HG03565 (cell line): ENCODE results near the gene POTEB.
"Not testable (repeated sequence)": the region's sequence is repeated elsewhere in the genome, so short reads cannot be mapped to it uniquely, and the experiment has no call there.

ENCODE experiments used
- ATAC-seq: cut with Tn5 transposase; IDR thresholded peaks from one replicate; pipeline ENCODE4 v1.9.1; 2021; ENCODE audit warnings: mild to moderate bottlenecking, moderate library complexity; ENCODE audit not compliant: unreplicated experiment

The POTEB gene

DNA sequence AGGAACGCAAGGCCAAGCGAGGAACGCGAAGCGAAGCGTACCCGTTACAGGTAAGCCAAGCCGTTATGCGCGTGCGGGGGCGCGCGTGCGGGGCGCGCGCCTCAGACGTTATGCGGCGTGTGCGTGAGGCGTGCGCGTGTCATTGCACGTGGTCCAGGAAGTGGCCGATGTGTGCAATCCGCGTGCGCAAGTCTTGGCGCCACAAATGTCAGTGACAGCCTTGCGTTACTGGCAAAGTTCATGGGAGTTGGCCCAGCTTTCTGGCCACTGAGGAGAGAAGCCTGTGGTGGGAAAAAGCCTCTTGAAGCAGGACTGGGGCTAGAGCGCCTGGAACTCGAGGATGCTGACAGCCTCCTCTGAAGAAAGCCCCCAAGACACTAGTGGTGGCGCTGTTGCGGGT lies at the start of gene POTEB:
Gene POTEB, minus strand, starts transcription at position 101 of the 400 bp plus-strand sequence. CDS start 489 bp downstream, outside the sequence.
- not testable (repeated sequence) for ATAC-seq

DNA sequence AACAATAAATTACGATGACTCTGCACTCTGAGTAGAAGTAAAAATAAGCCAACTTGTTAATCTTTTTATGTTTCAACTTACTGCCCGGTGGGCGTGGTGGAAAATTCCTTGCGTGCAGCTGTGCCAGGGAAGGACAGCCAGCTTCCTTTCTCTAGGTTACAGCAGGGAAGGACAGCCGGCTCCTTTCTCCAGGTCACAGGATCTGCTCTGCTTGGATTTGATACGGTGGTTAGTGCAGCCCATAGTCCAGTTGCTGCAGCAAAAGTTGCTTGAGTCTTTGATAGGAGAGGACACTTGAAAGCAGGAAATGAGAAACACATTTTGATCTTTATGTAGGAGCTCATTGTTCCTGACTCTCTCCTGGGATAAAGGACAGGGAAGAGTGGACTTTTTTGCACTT lies 13.4 kb upstream of the POTEB start:
- not testable (repeated sequence) for ATAC-seq

DNA sequence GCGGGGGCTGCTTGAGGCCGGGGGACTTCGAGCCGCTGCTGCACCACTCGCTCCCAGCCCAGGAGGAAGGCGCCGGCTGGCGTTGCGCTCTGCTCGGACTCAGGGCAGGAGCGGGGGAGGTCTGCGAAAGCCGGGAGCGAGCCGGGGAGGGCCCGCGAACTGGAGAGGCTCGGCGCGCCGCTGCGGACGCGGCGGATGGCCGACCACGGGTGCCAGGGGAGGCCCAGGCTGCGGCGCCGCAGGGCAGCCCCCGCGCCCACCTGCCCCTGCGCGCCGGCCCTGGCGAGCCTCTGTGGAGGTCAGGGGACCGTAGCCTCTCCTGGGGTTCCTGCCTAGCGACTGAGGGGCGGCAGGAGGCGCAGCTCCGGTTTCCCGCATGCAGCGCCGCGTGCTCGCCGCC lies 12.0 kb upstream of the POTEB start:
- not testable (repeated sequence) for ATAC-seq

DNA sequence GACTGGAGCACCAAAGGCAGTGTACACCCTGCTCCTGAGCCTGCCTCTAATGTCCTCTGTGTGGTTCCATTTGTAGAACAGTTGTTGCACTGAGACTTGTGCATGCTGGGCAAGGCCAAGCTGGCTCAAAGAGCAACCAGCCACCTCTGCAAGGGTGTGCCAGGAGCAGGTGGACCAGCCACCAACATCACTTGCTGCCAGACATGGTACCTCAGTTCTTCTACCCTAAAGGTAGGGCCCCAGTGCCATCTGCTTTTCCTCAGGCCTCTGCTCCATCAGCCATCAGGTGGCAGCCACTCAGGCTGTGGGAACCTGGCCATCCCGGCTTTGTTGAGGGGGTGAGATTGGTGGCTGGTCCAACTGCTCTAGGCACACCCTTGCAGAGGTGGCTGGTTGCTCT lies 38.7 kb downstream of the POTEB start:
- ATAC-seq, result not testable (repeated sequence)
